Measurements from ENCODE around the gene WDR90. TPM values are rescaled to one million over a fixed set of nuclear protein-coding genes. Genes with fewer than 3 reads are reported as not detected.

The WDR90 gene
- total and polyA plus RNA-seq, 2 of the 13 experiments (the other 11 are each of a cell fraction or from before 2014, with no cell fraction given) = 14.9 to 28.9 TPM

- no peak; the same call in 1 of the 2 replicates for TF ChIP-seq MEIS1 (CRISPR knock-in tag; IDR thresholded peaks at IDR 0.05; ENCODE audit: borderline replicate concordance)
- TF ChIP-seq ZNF782 (CRISPR knock-in tag; IDR thresholded peaks at IDR 0.05; ENCODE audit: borderline replicate concordance) = no peak
- no peak for TF ChIP-seq ZNF326 (CRISPR knock-in tag; IDR thresholded peaks at IDR 0.05; ENCODE audit: borderline replicate concordance)
- TF ChIP-seq MTA1 (CRISPR knock-in tag; IDR thresholded peaks at IDR 0.05; ENCODE audit: borderline replicate concordance) = no peak
- no peak for TF ChIP-seq DZIP1 (CRISPR knock-in tag; IDR thresholded peaks at IDR 0.05)
- TF ChIP-seq SMC3 (IDR thresholded peaks at IDR 0.05; ENCODE audit: low read length) = no peak
- peak in 1 of 2 experiments; percentile 58; a peak in 2 of 4 replicates for TF ChIP-seq ATF4 (CRISPR knock-in tag; IDR thresholded peaks at IDR 0.05)
- peak; percentile 64 for TF ChIP-seq TFDP2 (CRISPR knock-in tag; IDR thresholded peaks at IDR 0.05)
- no peak for TF ChIP-seq HNF1A (IDR thresholded peaks at IDR 0.05; ENCODE audit: low read depth)
- no peak for TF ChIP-seq HNF1A (CRISPR knock-in tag; IDR thresholded peaks at IDR 0.05; ENCODE audit: borderline replicate concordance)
- TF ChIP-seq ZNF792 (CRISPR knock-in tag; IDR thresholded peaks at IDR 0.05) = peak; percentile 46; the same call in 1 of the 2 replicates
- TF ChIP-seq CHD4 (IDR thresholded peaks at IDR 0.05; ENCODE audit: borderline replicate concordance, low read length) = no peak
- no peak for TF ChIP-seq KMT2B (CRISPR knock-in tag; IDR thresholded peaks at IDR 0.05)
- TF ChIP-seq TCF7L2 (IDR thresholded peaks at IDR 0.05; ENCODE audit: low read depth, low read length) = no peak
- TF ChIP-seq MED1 (CRISPR knock-in tag; IDR thresholded peaks at IDR 0.05) = no peak; the same call in none of the 2 replicates
- TF ChIP-seq PHF20 (CRISPR knock-in tag; IDR thresholded peaks at IDR 0.05) = no peak
- peak; percentile 89 for TF ChIP-seq SP5 (CRISPR knock-in tag; IDR thresholded peaks at IDR 0.05; ENCODE audit: borderline replicate concordance, low read depth)
- TF ChIP-seq YY1 (IDR thresholded peaks at IDR 0.05; ENCODE audit: insufficient read depth, insufficient replicate concordance, low read depth, low read length) = peak; percentile 90
Measured at GRCh38 chr16:641326-642188, 7.6 kb upstream of the WDR90 start, which contains the start of gene MCRIP2 (continued).
